Esophagus muscularis mucosa (tissue), 4 donors: Measurements from ENCODE around the gene RPS29. TPM values are rescaled to one million over a fixed set of nuclear protein-coding genes. Genes with fewer than 3 reads are reported as not detected.
A peak's percentile ranks its signal among the peaks of the same experiment; 100 is the strongest.

Source experiments
- DNase-seq: peaks from one replicate; pipeline ENCODE4 v3.0.0-alpha.2; 2017; ENCODE audit errors: extremely low spot score
- H3K27ac ChIP-seq, 4 donors: fragments of 200-600 bp; sonication (generic); replicated peaks in 1 of 4; 1 replicate in 3 of 4; 2 replicates in 1 of 4; pipeline ENCODE4 v1.5.1; 2016 to 2019; ENCODE audit warnings: mild to moderate bottlenecking in 1 of 4
- H3K27me3 ChIP-seq, 4 donors: fragments of 200-600 bp; sonication (generic); one replicate each; pipeline versions ENCODE4 v1.5.1 to v1.6.0; 2016 to 2019
- H3K36me3 ChIP-seq, 4 donors: fragments of 200-600 bp; sonication (generic); one replicate each; pipeline ENCODE4 v1.5.1; 2016 to 2019
- H3K4me1 ChIP-seq, 4 donors: fragments of 200-600 bp; sonication (generic); one replicate each; pipeline ENCODE4 v1.5.1; 2016 to 2019
- H3K4me3 ChIP-seq, 4 donors: fragments of 200-600 bp; sonication (generic); 1 replicate in 2 of 4; 2 replicates in 2 of 4; pipeline ENCODE4 v1.5.1; 2016 to 2019; ENCODE audit warnings: mild to moderate bottlenecking in 4 of 4, moderate library complexity in 1 of 4
- H3K9me3 ChIP-seq, 4 donors: fragments of 200-600 bp; sonication (generic); 1 replicate in 3 of 4; 2 replicates in 1 of 4; pipeline ENCODE4 v1.5.1; 2016 to 2019
- EP300 ChIP-seq: sonication (generic); formaldehyde crosslinking; IDR thresholded peaks from one replicate; pipeline ENCODE4 v1.6.1; 2017; ENCODE audit warnings: antibody characterized with exemption
- POLR2A ChIP-seq: fragments of 450-650 bp; IDR thresholded peaks from one replicate; pipeline ENCODE4 v1.6.1; 2017; ENCODE audit warnings: antibody characterized with exemption, moderate library complexity, mild to moderate bottlenecking, low read depth
- POLR2AphosphoS5 ChIP-seq, 2 donors: sonication (generic); formaldehyde crosslinking; IDR thresholded peaks; one replicate each; pipeline ENCODE4 v1.6.1; 2017; ENCODE audit warnings: antibody characterized with exemption in 2 of 2
- WGBS: methylation state at CpG from one replicate; pipeline ENCODE4 v1.1.5; 2018; 5-methylcytosine and 5-hydroxymethylcytosine counted together
- intact Hi-C: fragments of 100-400 bp; cut with DNase I; formaldehyde crosslinking; loops from one replicate; pipeline ENCODE4 v1.15.1; 2023
- total RNA-seq, 4 donors: library from RNA; depleted of rRNA; stranded (reverse); fragments of >200 nt; gene quantifications; one replicate each; pipeline versions ENCODE4 v1.1.0 to v1.2.1, GENCODE V29; 2016
- TF ChIP-seq, protein P1 (sequence below), 3 experiments: fragments of 200-600 bp in 2 of 3; fragments of 450-650 bp in 1 of 3; sonication (generic) in 2 of 3; IDR thresholded peaks; one replicate each; pipeline ENCODE4 v1.5.1; 2017 to 2019; ENCODE audit warnings: antibody characterized with exemption in 3 of 3, mild to moderate bottlenecking in 2 of 3, moderate library complexity in 1 of 3

RPS29 gene
- total RNA-seq, 4 donors from 2014 or later, result 795 to 7,884 (median 5,092) TPM

- TF ChIP-seq EP300 (no peak), POLR2AphosphoS5 (IDR thresholded peaks at IDR 0.05) (no peak), POLR2A (no peak)
- TF ChIP-seq, protein P1, sequence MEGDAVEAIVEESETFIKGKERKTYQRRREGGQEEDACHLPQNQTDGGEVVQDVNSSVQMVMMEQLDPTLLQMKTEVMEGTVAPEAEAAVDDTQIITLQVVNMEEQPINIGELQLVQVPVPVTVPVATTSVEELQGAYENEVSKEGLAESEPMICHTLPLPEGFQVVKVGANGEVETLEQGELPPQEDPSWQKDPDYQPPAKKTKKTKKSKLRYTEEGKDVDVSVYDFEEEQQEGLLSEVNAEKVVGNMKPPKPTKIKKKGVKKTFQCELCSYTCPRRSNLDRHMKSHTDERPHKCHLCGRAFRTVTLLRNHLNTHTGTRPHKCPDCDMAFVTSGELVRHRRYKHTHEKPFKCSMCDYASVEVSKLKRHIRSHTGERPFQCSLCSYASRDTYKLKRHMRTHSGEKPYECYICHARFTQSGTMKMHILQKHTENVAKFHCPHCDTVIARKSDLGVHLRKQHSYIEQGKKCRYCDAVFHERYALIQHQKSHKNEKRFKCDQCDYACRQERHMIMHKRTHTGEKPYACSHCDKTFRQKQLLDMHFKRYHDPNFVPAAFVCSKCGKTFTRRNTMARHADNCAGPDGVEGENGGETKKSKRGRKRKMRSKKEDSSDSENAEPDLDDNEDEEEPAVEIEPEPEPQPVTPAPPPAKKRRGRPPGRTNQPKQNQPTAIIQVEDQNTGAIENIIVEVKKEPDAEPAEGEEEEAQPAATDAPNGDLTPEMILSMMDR (IDR thresholded peaks at IDR 0.05), result no peak
- 75% methylated on average over 2 of the region's 2 CpGs for WGBS
- Histone ChIP-seq H3K27ac (no peak overlapping the region), H3K4me1 (no peaks in the 10 kb centered on the region), H3K27me3 (no peaks in the 10 kb centered on the region), H3K4me3 (no peak overlapping the region), H3K36me3 (no peaks in the 10 kb centered on the region), H3K9me3 (no peaks in the 10 kb centered on the region)
- no peak for DNase-seq
- intact Hi-C loops, result no loop called here
Observed at GRCh38 chr14:49551569-49551968, 34.6 kb downstream of the RPS29 start.

DNA sequence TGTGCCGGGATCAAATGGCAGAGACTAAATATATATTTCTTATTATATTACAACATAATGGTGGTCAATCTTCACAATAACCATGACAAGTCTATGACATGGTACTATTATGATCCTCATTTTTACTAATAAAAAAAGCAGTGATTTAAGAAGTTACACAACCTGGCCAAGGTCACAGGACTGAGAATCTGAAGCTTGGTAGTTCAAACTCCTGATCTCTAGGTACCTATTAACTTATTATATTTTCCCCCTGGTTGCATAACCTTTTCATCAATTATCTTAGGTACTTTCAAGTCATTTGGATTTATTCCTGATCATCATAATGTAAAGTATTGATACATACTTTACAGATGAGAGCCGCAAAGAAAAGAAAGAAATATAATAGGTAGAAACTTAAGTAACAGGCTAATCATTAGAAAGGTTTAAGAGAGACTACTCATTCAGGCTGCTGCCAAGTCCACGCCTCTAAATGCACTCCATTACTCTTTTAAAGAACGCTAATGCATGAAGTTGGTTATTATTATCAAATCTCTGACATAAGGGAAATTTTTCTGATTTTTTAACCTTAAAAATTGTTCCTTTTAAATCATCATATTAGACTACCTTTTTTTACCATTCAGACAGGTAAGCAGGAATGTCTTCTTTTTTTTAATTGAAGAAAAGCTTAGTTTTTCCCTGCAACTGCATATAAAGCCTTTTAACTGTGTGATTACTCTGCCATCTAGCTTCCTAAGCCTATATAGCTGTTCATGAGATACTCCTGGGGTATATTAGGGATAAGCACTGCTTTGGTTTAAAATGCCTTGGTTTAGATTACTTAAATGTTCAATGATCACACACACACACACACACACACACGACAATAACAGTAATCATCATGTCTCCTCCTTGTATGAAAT is 35.6 kb downstream of the RPS29 start:
- Histone ChIP-seq H3K36me3 (no peaks in the 10 kb centered on the region), H3K27ac (no peak overlapping the region), H3K9me3 (no peaks in the 10 kb centered on the region), H3K27me3 (no peaks in the 10 kb centered on the region), H3K4me3 (no peak overlapping the region), H3K4me1 (no peaks in the 10 kb centered on the region)
- intact Hi-C loops, result no loop called here
- no peak for DNase-seq
- no peak for TF ChIP-seq EP300
- TF ChIP-seq, protein P1 (IDR thresholded peaks at IDR 0.05), result no peak
- no peak for TF ChIP-seq POLR2A
- no peak for TF ChIP-seq POLR2AphosphoS5 (IDR thresholded peaks at IDR 0.05)
- WGBS, result 69% methylated on average over 5 of the region's 5 CpGs

GRCh38 chr14:49549881-49550280 is 36.3 kb downstream of the RPS29 start:
- Histone ChIP-seq H3K36me3 (no peaks in the 10 kb centered on the region), H3K9me3 (no peaks in the 10 kb centered on the region), H3K4me1 (no peaks in the 10 kb centered on the region), H3K27me3 (no peaks in the 10 kb centered on the region), H3K4me3 (no peak overlapping the region), H3K27ac (no peak overlapping the region)
- peak; percentile 80 for DNase-seq
- intact Hi-C loops, result no loop called here
- 72% methylated on average over 4 of the region's 4 CpGs for WGBS
- TF ChIP-seq POLR2AphosphoS5 (IDR thresholded peaks at IDR 0.05) (no peak), POLR2A (no peak), EP300 (no peak)
- TF ChIP-seq, protein P1 (IDR thresholded peaks at IDR 0.05), result no peak

DNA sequence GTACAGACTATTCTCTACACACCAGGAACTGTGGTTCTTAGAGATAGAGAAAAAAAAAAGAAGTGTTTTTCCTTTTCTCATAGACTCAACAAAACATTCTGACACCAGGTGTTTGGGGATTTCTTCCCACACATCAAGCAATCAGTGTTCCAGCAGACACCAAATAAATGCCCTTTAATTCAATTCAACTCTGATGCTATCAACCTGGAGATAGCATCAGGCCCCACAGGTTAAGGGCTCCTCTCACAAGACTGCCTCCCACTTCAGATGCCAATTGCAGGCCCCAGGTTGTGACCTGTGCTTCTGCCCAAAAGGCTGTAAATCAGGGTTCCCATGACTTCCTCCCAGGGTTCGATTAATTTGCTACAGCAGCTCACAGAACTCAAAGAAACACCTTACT is 36.7 kb downstream of the RPS29 start:
- no peaks in the 10 kb centered on the region for H3K36me3 ChIP-seq
- no peaks in the 10 kb centered on the region for H3K9me3 ChIP-seq
- no peaks in the 10 kb centered on the region for H3K27me3 ChIP-seq
- intact Hi-C loops, result no loop called here
- WGBS, result 44% methylated on average over 1 of the region's 1 CpG
- DNase-seq, result no peak
- no peaks in the 10 kb centered on the region for H3K4me1 ChIP-seq
- TF ChIP-seq EP300 (no peak), POLR2A (no peak), POLR2AphosphoS5 (IDR thresholded peaks at IDR 0.05) (no peak)
- TF ChIP-seq, protein P1 (IDR thresholded peaks at IDR 0.05), result no peak
- H3K27ac ChIP-seq, result no peak overlapping the region
- H3K4me3 ChIP-seq, result no peak overlapping the region
